Measurements from ENCODE around the gene DPYSL3. TPM values are rescaled to one million over a fixed set of nuclear protein-coding genes. Genes with fewer than 3 reads are reported as not detected.
"Not testable (repeated sequence)": the region's sequence is repeated elsewhere in the genome, so short reads cannot be mapped to it uniquely, and the experiment has no call there.

Gene DPYSL3
- 1.6 TPM for total RNA-seq

GRCh38 chr5:147509710-147510651 is at the start of gene DPYSL3:
TSS of gene DPYSL3 (minus strand) at chr5:147510068. CDS start at chr5:147509858, 210 bp downstream.
- DNase-seq (ENCODE audit: low spot score): peak; percentile 52
- ATAC-seq: peak; percentile 96

- ATAC-seq (peak; percentile 55), DNase-seq (ENCODE audit: low spot score) (no peak)
Measured at GRCh38 chr5:147558826-147559225, 49.0 kb upstream of the DPYSL3 start.

GRCh38 chr5:147557876-147558745 is 48.2 kb upstream of the DPYSL3 start:
- no peak for ATAC-seq
- DNase-seq (ENCODE audit: low spot score): no peak

GRCh38 chr5:147555176-147555575 is 45.3 kb upstream of the DPYSL3 start:
- DNase-seq (ENCODE audit: low spot score) (no peak), ATAC-seq (no peak)

GRCh38 chr5:147554261-147554817 is 44.5 kb upstream of the DPYSL3 start:
- DNase-seq (ENCODE audit: low spot score) (no peak), ATAC-seq (no peak)

GRCh38 chr5:147553817-147554216 is 43.9 kb upstream of the DPYSL3 start:
- not testable (repeated sequence) for DNase-seq (ENCODE audit: low spot score); ATAC-seq

- DNase-seq (ENCODE audit: low spot score) (no peak), ATAC-seq (no peak)
Measured at GRCh38 chr5:147552897-147553296, 43.0 kb upstream of the DPYSL3 start.

- DNase-seq (ENCODE audit: low spot score): no peak
- ATAC-seq: no peak
Measured at GRCh38 chr5:147551677-147552076, 41.8 kb upstream of the DPYSL3 start.

- no peak for DNase-seq (ENCODE audit: low spot score)
Measured at GRCh38 chr5:147547730-147548129, 37.9 kb upstream of the DPYSL3 start.

GRCh38 chr5:147544556-147544955 is 34.7 kb upstream of the DPYSL3 start:
- DNase-seq (ENCODE audit: low spot score) (no peak), ATAC-seq (no peak)

More at GRCh38 chr5:147547730-147548129, 37.9 kb upstream of the DPYSL3 start:
- ATAC-seq: peak; percentile 20

- ATAC-seq (no peak), DNase-seq (ENCODE audit: low spot score) (no peak)
Measured at GRCh38 chr5:147539053-147539452, 29.2 kb upstream of the DPYSL3 start.

- no peak for ATAC-seq
- DNase-seq (ENCODE audit: low spot score): no peak
Measured at GRCh38 chr5:147538236-147538635, 28.4 kb upstream of the DPYSL3 start.

- no peak for DNase-seq (ENCODE audit: low spot score)
- no peak for ATAC-seq
Measured at GRCh38 chr5:147534172-147534951, 24.5 kb upstream of the DPYSL3 start.

GRCh38 chr5:147532156-147532555 is 22.3 kb upstream of the DPYSL3 start:
- DNase-seq (ENCODE audit: low spot score): no peak

GRCh38 chr5:147530530-147531389 is 20.9 kb upstream of the DPYSL3 start:
- ATAC-seq: no peak
- DNase-seq (ENCODE audit: low spot score): no peak

More at GRCh38 chr5:147532156-147532555, 22.3 kb upstream of the DPYSL3 start:
- ATAC-seq: no peak

- no peak for ATAC-seq
- DNase-seq (ENCODE audit: low spot score): no peak
Measured at GRCh38 chr5:147523069-147523468, 13.2 kb upstream of the DPYSL3 start.

GRCh38 chr5:147522435-147522834 is 12.6 kb upstream of the DPYSL3 start:
- DNase-seq (ENCODE audit: low spot score) (no peak), ATAC-seq (no peak)

GRCh38 chr5:147520450-147520849 is 10.6 kb upstream of the DPYSL3 start:
- DNase-seq (ENCODE audit: low spot score) (no peak), ATAC-seq (no peak)

GRCh38 chr5:147519380-147519779 is 9.5 kb upstream of the DPYSL3 start:
- DNase-seq (ENCODE audit: low spot score) (no peak), ATAC-seq (no peak)
